Endothelial cell of umbilical vein (primary cell): ENCODE measurements around the gene ATP5IF1. TPM values are rescaled to one million over a fixed set of nuclear protein-coding genes. Genes with fewer than 3 reads are reported as not detected.

Source experiments
- Bru-seq: library from RNA; stranded (reverse); fragments of 400-500 nt; gene quantifications from one replicate; lab custom pipeline; 2021; lab: Mats Ljungman, UMichigan
- BruChase-seq, 2 experiments: library from RNA; stranded (reverse); fragments of 400-500 nt; gene quantifications; one replicate each; lab custom pipeline; 2021; lab: Mats Ljungman, UMichigan
- BruUV-seq: library from RNA; stranded (reverse); fragments of 400-500 nt; replicated peaks from 2 replicates; lab custom pipeline; 2021; lab: Mats Ljungman, UMichigan
- CTCF ChIA-PET: fragments of 300-600, 350-600 bp; sonication (Branson Sonifier 250); formaldehyde crosslinking; loops from one replicate; lab custom pipeline; 2021; ENCODE audit warnings: antibody characterized with exemption, inconsistent platforms; lab: Charles Lee
- POLR2A ChIA-PET: fragments of 300-600, 350-600 bp; sonication (Branson Sonifier 250); formaldehyde crosslinking; loops from one replicate; lab custom pipeline; 2021; ENCODE audit warnings: antibody characterized with exemption, inconsistent platforms; lab: Charles Lee
- DNase-seq: peaks from one replicate; pipeline ENCODE4 v3.0.0-alpha.2; 2011; ENCODE audit warnings: low read depth, low spot score
- FAIRE-seq: peaks from 2 replicates; lab custom pipeline; 2011; peaks lifted over from hg19 to GRCh38; lab: Jason Lieb, UNC
- H2AFZ ChIP-seq: 2 replicates; pipeline ENCODE4 v1.6.0; 2012; ENCODE audit warnings: low read depth, low read length, control low read depth, inconsistent platforms
- H3K27ac ChIP-seq: 2 replicates; pipeline ENCODE4 v1.5.1; 2011; ENCODE audit warnings: low read depth, mild to moderate bottlenecking, control low read depth, low read length, moderate library complexity; ENCODE audit not compliant: insufficient read depth
- H3K27me3 ChIP-seq, 2 experiments: 2 replicates each; pipeline versions ENCODE4 v1.6.0 to v1.6.1; 2011; ENCODE audit warnings: low read length in 2 of 2, mixed read lengths in 1 of 2; ENCODE audit not compliant: control insufficient read depth in 2 of 2, insufficient read depth in 2 of 2
- H3K36me3 ChIP-seq, 2 experiments: 2 replicates in 1 of 2; 3 replicates in 1 of 2; pipeline ENCODE4 v1.5.1; 2011; ENCODE audit warnings: low read length in 2 of 2, mild to moderate bottlenecking in 1 of 2, moderate library complexity in 1 of 2; ENCODE audit not compliant: control insufficient read depth in 2 of 2, insufficient read depth in 2 of 2; ENCODE audit errors: extremely low read depth in 1 of 2
- H3K4me1 ChIP-seq: 3 replicates; pipeline ENCODE4 v1.5.1; 2011; ENCODE audit warnings: mild to moderate bottlenecking, low read length; ENCODE audit not compliant: control insufficient read depth, insufficient read depth; ENCODE audit errors: extremely low read depth
- H3K4me2 ChIP-seq: 2 replicates; pipeline ENCODE4 v1.6.1; 2011; ENCODE audit warnings: low read length, control low read depth, mixed read lengths; ENCODE audit not compliant: insufficient read depth
- H3K4me3 ChIP-seq, 3 experiments: fragments of 200-600 bp in 1 of 3; sonication (generic), shearing (Covaris generic) in 1 of 3; replicated peaks in 1 of 3; 2 replicates each; pipeline ENCODE4 v1.5.1; 2011 to 2016; ENCODE audit warnings: control low read depth in 3 of 3, low read length in 3 of 3, mild to moderate bottlenecking in 2 of 3, inconsistent platforms in 1 of 3, low read depth in 1 of 3, moderate library complexity in 1 of 3; ENCODE audit not compliant: insufficient read depth in 1 of 3
- H3K79me2 ChIP-seq: 2 replicates; pipeline ENCODE4 v1.6.0; 2012; ENCODE audit warnings: low read length, inconsistent platforms; ENCODE audit not compliant: control insufficient read depth, insufficient read depth
- H3K9ac ChIP-seq: replicated peaks from 2 replicates; pipeline ENCODE3; 2011; ENCODE audit warnings: low read length, control low read depth; ENCODE audit not compliant: insufficient read depth; ENCODE audit errors: extremely low read depth
- H3K9me1 ChIP-seq: replicated peaks from 3 replicates; pipeline ENCODE4 v1.6.0; 2011; ENCODE audit warnings: mild to moderate bottlenecking, low read length; ENCODE audit not compliant: control insufficient read depth, insufficient read depth; ENCODE audit errors: extremely low read depth
- H3K9me3 ChIP-seq: replicated peaks from 2 replicates; pipeline ENCODE4 v1.5.1; 2012; ENCODE audit warnings: low read length, inconsistent platforms; ENCODE audit not compliant: control insufficient read depth, insufficient read depth
- H4K20me1 ChIP-seq: replicated peaks from 2 replicates; pipeline ENCODE3; 2011; ENCODE audit warnings: mild to moderate bottlenecking, low read length; ENCODE audit not compliant: control insufficient read depth, insufficient read depth; ENCODE audit errors: extremely low read depth
- EZH2 ChIP-seq: IDR thresholded peaks from 2 replicates; pipeline ENCODE4 v1.6.1; 2012; ENCODE audit warnings: borderline replicate concordance, low read depth, mild to moderate bottlenecking, moderate library complexity, low read length, inconsistent platforms; ENCODE audit not compliant: severe bottlenecking
- FOS ChIP-seq: IDR thresholded peaks from 2 replicates; pipeline ENCODE4 v1.6.1; 2011; ENCODE audit warnings: mild to moderate bottlenecking, low read length, moderate library complexity, borderline replicate concordance; ENCODE audit not compliant: insufficient read depth
- JUN ChIP-seq: IDR thresholded peaks from 2 replicates; pipeline ENCODE4 v1.6.1; 2011; ENCODE audit warnings: borderline replicate concordance, low read depth; ENCODE audit not compliant: insufficient read length, insufficient read depth
- MYC ChIP-seq: IDR thresholded peaks from one replicate; pipeline ENCODE4 v1.6.1; 2011; ENCODE audit warnings: mild to moderate bottlenecking, low read depth, low read length
- POLR2A ChIP-seq: IDR thresholded peaks from 2 replicates; pipeline ENCODE4 v1.6.1; 2012; ENCODE audit warnings: low read depth, mild to moderate bottlenecking, control low read depth, low read length
- POLR2AphosphoS5 ChIP-seq: IDR thresholded peaks from 2 replicates; pipeline ENCODE4 v1.6.1; 2012; ENCODE audit warnings: low read depth, mild to moderate bottlenecking, control low read depth, low read length, moderate library complexity; ENCODE audit not compliant: insufficient read depth
- dilution Hi-C: fragments of 300-500 bp; cut with MboI; formaldehyde crosslinking; loops from one replicate; pipeline ENCODE4 v1.15.0; 2019; ENCODE audit warnings: low sequenced_read_pairs; ENCODE audit not compliant: extremely low pct_ligation_motif_present
- intact Hi-C: fragments of 100-400 bp; cut with micrococcal nuclease; formaldehyde crosslinking; loops from one replicate; pipeline ENCODE4 v1.10.0; 2022
- long read RNA-seq: library from polyadenylated mRNA; stranded (forward); transcript quantifications from one replicate; pipeline ENCODE4 v2.0.0, GENCODE V29; 2021
- polyA minus RNA-seq, 3 experiments: library from RNA; depleted of rRNA, polyadenylated mRNA; stranded (reverse); fragments of >200 nt; gene quantifications; 1 replicate in 1 of 3; 2 replicates in 2 of 3; pipeline ENCODE4 v1.2.3, GENCODE V29; 2011
- polyA plus RNA-seq, 4 experiments: library from polyadenylated mRNA; depleted of rRNA in 3 of 4; stranded (reverse) in 3 of 4; unstranded in 1 of 4; fragments of >200 nt; gene quantifications; 2 replicates each; pipeline versions ENCODE4 v1.2.1 to v1.2.3, GENCODE V29; 2011 to 2012; ENCODE audit warnings: missing spikeins in 1 of 4
- total RNA-seq: library from RNA; stranded (reverse); gene quantifications from 2 replicates; pipeline ENCODE4 v1.2.3, GENCODE V29; 2021
- TF ChIP-seq, protein P1 (sequence below), 2 donors: IDR thresholded peaks; 1 replicate in 1 of 2; 2 replicates in 1 of 2; pipeline ENCODE4 v1.5.1; 2011; ENCODE audit warnings: low read length in 2 of 2, mild to moderate bottlenecking in 2 of 2, moderate library complexity in 2 of 2, control low read depth in 1 of 2, inconsistent platforms in 1 of 2, low read depth in 1 of 2; ENCODE audit not compliant: insufficient read depth in 1 of 2; ENCODE audit errors: extremely low read depth in 1 of 2
- TF ChIP-seq, protein P2 (sequence below): IDR thresholded peaks from 2 replicates; pipeline ENCODE4 v1.6.1; 2011; ENCODE audit not compliant: insufficient read depth, insufficient read length

Gene ATP5IF1
- 133 and 144 TPM in 2 replicates for total RNA-seq
- polyA plus RNA-seq: 161 and 243 TPM in 2 replicates
- polyA plus RNA-seq (2011; cell fraction: cytosol; rRNA removed): 260 and 299 TPM in 2 replicates
- polyA plus RNA-seq (2011; cell fraction: nucleus; rRNA removed): 85.8 and 95.8 TPM in 2 replicates
- 201 and 213 TPM in 2 replicates for polyA plus RNA-seq (2012)
- polyA minus RNA-seq: 41.7 and 66.9 TPM in 2 replicates
- polyA minus RNA-seq (2011; cell fraction: cytosol; rRNA and poly(A)+ RNA removed): 187 TPM
- polyA minus RNA-seq (2011; cell fraction: nucleus; rRNA and poly(A)+ RNA removed): 9.5 and 16.1 TPM in 2 replicates
- percentile 64 among the genes with signal in this experiment for Bru-seq, nascent RNA
- percentile 81 among the genes with signal in this experiment for BruChase-seq, experiment 1, labeled RNA remaining after a 6-hour chase
- BruChase-seq, experiment 2, labeled RNA remaining after a 2-hour chase: percentile 66 among the genes with signal in this experiment
- long read RNA-seq, transcript ATP5IF1-202 (2 exons, 1,855 nt): minor isoform, 42 of 450 reads
- long read RNA-seq, transcript ATP5IF1-201 (3 exons, 494 nt): major isoform, 387 of 450 reads
- long read RNA-seq, partial matches to known transcripts: 5 of 450 reads
- long read RNA-seq, other reads (novel, unspliced or antisense): 13 of 450 reads

DNA sequence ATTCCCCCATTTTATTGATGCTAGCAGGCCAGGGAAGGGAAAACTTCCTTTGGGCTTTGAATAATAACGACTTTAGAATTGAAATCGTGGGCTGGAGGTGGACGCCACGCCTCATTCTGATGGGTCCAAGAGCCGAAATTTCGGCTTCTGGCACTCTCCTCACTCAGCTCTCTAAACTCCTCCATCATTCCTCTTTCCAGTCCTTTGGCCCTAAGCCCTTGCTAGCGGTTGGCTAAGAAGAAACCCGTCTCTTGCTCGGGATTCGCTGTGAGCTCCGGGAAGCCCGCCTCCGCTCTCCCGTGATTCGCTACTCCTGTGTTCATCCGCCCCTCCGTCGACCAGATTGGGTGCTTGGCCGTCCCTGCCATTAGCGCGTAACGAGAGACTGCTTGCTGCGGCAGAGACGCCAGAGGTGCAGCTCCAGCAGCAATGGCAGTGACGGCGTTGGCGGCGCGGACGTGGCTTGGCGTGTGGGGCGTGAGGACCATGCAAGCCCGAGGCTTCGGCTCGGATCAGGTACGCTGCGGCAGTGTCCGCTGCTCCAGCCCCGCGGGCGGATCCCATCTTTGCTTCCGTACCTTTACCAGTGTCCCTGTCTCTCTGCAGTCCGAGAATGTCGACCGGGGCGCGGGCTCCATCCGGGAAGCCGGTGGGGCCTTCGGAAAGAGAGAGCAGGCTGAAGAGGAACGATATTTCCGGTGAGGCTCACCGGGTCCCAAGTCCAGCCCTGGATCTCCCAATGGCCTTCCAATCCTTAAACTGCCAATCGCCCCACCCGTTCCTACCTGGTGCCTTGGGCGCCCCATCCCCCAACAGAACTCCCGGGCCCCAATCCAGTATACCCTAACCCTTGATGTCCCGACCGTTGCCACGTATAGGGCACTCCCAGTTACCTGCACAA is at the start of gene ATP5IF1:
Gene ATP5IF1 (plus strand): TSS at position 370 of the 901 bp plus-strand sequence. CDS start 60 bp downstream, at position 430.
- Histone ChIP-seq H2AFZ (peak within 1 kb of the TSS; percentile 85), H3K79me2 (peaks cover 36% of the 10 kb centered on the region), H3K27ac (peak within 1 kb of the TSS; percentile 1), H3K9ac (peak within 1 kb of the TSS; percentile 66), H3K4me2 (peak within 1 kb of the TSS; percentile 91), H3K9me3 (no peaks in the 10 kb centered on the region), H3K4me1 (peaks cover 17% of the 10 kb centered on the region), H4K20me1 (no peaks in the 10 kb centered on the region), H3K27me3 (no peaks in the 10 kb centered on the region), H3K4me3 (peak within 1 kb of the TSS; percentile 49 to 84 (median 64)), H3K9me1 (no peaks in the 10 kb centered on the region), H3K36me3 (peaks cover 0 to 4% of the 10 kb centered on the region in 2 experiments)
- POLR2A ChIA-PET: interaction anchor here (0.5 to 1.8 kb wide), 8 partner anchors 8 to 1394 kb away, joined by 3 to 8 read pairs (median 4); partner anchors contain the start of genes RNU11 and SESN2
- CTCF ChIA-PET: interaction anchor here (0.8 to 3.9 kb wide), 7 partner anchors 8 to 367 kb away, joined by 3 to 32 read pairs (median 5); no protein-coding TSS in a partner anchor
- peak; percentile 99 for DNase-seq
- TF ChIP-seq, protein P1, sequence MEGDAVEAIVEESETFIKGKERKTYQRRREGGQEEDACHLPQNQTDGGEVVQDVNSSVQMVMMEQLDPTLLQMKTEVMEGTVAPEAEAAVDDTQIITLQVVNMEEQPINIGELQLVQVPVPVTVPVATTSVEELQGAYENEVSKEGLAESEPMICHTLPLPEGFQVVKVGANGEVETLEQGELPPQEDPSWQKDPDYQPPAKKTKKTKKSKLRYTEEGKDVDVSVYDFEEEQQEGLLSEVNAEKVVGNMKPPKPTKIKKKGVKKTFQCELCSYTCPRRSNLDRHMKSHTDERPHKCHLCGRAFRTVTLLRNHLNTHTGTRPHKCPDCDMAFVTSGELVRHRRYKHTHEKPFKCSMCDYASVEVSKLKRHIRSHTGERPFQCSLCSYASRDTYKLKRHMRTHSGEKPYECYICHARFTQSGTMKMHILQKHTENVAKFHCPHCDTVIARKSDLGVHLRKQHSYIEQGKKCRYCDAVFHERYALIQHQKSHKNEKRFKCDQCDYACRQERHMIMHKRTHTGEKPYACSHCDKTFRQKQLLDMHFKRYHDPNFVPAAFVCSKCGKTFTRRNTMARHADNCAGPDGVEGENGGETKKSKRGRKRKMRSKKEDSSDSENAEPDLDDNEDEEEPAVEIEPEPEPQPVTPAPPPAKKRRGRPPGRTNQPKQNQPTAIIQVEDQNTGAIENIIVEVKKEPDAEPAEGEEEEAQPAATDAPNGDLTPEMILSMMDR (IDR thresholded peaks at IDR 0.05; ENCODE audit: extremely low read depth in 1 of 2, insufficient read depth in 1 of 2, low read depth in 1 of 2, low read length in 2 of 2): no peak
- TF ChIP-seq JUN (no peak), EZH2 (no peak), MYC (no peak), FOS (no peak), POLR2A (peak; percentile 97), POLR2AphosphoS5 (peak; percentile 94)
- TF ChIP-seq, protein P2, sequence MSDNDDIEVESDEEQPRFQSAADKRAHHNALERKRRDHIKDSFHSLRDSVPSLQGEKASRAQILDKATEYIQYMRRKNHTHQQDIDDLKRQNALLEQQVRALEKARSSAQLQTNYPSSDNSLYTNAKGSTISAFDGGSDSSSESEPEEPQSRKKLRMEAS: no peak
- dilution Hi-C loops (no loop called here), intact Hi-C loops (no loop called here)
- BruUV-seq: no TSS peak
- peak; percentile 97 for FAIRE-seq
